GM18867 (cell line): ENCODE data around the gene KRTAP25-1.

Source experiments
- ATAC-seq: cut with Tn5 transposase; IDR thresholded peaks from one replicate; pipeline ENCODE4 v1.9.1; 2021; ENCODE audit warnings: mild to moderate bottlenecking, moderate library complexity; ENCODE audit not compliant: unreplicated experiment

Gene KRTAP25-1

GRCh38 chr21:30251781-30252180 lies 37.5 kb downstream of the KRTAP25-1 start:
- ATAC-seq: no peak

GRCh38 chr21:30249936-30250335 lies 39.4 kb downstream of the KRTAP25-1 start:
- ATAC-seq: no peak

- ATAC-seq: no peak
Measured at GRCh38 chr21:30248844-30249243, 40.5 kb downstream of the KRTAP25-1 start.

- ATAC-seq: no peak
Measured at GRCh38 chr21:30245061-30245460, 44.3 kb downstream of the KRTAP25-1 start.

- no peak for ATAC-seq
Measured at GRCh38 chr21:30243691-30244090, 45.6 kb downstream of the KRTAP25-1 start.

- ATAC-seq: no peak
Measured at GRCh38 chr21:30240661-30241060, 48.7 kb downstream of the KRTAP25-1 start.
